Measurements from ENCODE around the gene KIF26B.

DNA sequence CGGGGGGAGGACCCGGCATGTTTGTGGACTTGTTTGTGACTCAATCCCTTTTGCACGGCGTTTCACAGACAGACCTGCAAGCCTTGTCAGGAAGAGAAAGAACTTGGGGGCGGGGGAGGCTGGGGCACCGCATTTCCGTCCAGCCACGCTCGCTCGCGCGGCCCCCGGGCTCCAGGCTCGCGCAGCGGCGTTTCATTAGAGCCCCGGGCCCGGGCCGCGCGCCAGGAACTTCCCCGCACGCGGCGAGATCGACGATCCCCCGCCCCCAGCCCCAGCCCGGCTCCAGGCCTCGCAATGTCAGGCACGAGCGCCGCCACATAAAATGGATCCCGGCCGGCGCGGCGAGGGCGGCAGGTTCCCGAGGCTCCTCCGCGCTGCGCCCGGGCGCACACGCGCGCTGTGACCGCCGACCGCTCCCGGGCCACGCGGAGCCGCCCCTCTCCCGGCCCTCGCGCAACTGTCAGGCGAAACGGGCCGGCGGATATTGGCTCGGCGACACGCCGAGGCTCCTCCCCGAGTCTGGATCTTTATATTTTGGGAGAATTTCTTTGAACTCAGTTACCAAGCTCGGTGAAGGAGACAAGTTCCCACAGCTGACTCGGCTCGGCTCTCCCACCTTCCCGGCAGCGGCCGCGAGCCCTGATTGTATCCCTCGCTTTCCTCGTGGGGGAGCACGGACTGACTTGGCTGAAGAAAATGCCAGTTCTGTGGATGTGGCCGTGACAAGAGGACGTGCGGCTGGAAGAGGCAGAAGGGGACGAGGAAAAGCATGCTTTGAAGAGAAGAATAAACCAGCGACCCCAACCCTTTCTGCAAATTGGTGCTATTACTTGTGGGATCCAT, at the start of gene KIF26B:
- no peak for TF ChIP-seq CREB5 (CRISPR knock-in tag; IDR thresholded peaks at IDR 0.05; ENCODE audit: low read depth)
- TF ChIP-seq, protein P1, sequence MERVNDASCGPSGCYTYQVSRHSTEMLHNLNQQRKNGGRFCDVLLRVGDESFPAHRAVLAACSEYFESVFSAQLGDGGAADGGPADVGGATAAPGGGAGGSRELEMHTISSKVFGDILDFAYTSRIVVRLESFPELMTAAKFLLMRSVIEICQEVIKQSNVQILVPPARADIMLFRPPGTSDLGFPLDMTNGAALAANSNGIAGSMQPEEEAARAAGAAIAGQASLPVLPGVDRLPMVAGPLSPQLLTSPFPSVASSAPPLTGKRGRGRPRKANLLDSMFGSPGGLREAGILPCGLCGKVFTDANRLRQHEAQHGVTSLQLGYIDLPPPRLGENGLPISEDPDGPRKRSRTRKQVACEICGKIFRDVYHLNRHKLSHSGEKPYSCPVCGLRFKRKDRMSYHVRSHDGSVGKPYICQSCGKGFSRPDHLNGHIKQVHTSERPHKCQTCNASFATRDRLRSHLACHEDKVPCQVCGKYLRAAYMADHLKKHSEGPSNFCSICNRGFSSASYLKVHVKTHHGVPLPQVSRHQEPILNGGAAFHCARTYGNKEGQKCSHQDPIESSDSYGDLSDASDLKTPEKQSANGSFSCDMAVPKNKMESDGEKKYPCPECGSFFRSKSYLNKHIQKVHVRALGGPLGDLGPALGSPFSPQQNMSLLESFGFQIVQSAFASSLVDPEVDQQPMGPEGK (CRISPR knock-in tag; IDR thresholded peaks at IDR 0.05; ENCODE audit: borderline replicate concordance): no peak
- TF ChIP-seq ZNF8 (CRISPR knock-in tag; IDR thresholded peaks at IDR 0.05): no peak
- TF ChIP-seq ZFP3 (CRISPR knock-in tag; IDR thresholded peaks at IDR 0.05): no peak
- TF ChIP-seq ZFP30 (CRISPR knock-in tag; IDR thresholded peaks at IDR 0.05): no peak
- no peak for TF ChIP-seq OSR1 (CRISPR knock-in tag; IDR thresholded peaks at IDR 0.05)
- TF ChIP-seq ISL1 (CRISPR knock-in tag; IDR thresholded peaks at IDR 0.05): no peak
- TF ChIP-seq ZNF565 (CRISPR knock-in tag; conservative IDR thresholded peaks at IDR 0.05; ENCODE audit: low read depth): no peak
- no peak for TF ChIP-seq CSRNP3 (CRISPR knock-in tag; IDR thresholded peaks at IDR 0.05)
- no peak for TF ChIP-seq ARNTL (CRISPR knock-in tag; IDR thresholded peaks at IDR 0.05; ENCODE audit: borderline replicate concordance, low read depth)
- TF ChIP-seq, protein P2, sequence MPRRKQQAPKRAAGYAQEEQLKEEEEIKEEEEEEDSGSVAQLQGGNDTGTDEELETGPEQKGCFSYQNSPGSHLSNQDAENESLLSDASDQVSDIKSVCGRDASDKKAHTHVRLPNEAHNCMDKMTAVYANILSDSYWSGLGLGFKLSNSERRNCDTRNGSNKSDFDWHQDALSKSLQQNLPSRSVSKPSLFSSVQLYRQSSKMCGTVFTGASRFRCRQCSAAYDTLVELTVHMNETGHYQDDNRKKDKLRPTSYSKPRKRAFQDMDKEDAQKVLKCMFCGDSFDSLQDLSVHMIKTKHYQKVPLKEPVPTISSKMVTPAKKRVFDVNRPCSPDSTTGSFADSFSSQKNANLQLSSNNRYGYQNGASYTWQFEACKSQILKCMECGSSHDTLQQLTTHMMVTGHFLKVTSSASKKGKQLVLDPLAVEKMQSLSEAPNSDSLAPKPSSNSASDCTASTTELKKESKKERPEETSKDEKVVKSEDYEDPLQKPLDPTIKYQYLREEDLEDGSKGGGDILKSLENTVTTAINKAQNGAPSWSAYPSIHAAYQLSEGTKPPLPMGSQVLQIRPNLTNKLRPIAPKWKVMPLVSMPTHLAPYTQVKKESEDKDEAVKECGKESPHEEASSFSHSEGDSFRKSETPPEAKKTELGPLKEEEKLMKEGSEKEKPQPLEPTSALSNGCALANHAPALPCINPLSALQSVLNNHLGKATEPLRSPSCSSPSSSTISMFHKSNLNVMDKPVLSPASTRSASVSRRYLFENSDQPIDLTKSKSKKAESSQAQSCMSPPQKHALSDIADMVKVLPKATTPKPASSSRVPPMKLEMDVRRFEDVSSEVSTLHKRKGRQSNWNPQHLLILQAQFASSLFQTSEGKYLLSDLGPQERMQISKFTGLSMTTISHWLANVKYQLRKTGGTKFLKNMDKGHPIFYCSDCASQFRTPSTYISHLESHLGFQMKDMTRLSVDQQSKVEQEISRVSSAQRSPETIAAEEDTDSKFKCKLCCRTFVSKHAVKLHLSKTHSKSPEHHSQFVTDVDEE (CRISPR knock-in tag; IDR thresholded peaks at IDR 0.05): no peak

Data from SK-N-SH treated with all-trans-retinoic acid at 6 μM for 48 hours (cell line).